Muscle of leg (tissue), 11 donors: Measurements from ENCODE around the gene DPYD. TPM values are rescaled to one million over a fixed set of nuclear protein-coding genes. Genes with fewer than 3 reads are reported as not detected.
A peak's percentile ranks its signal among the peaks of the same experiment; 100 is the strongest.

Source experiments
- DNase-seq: peaks from one replicate; pipeline ENCODE4 v3.0.0; 2013
- H3K27ac ChIP-seq: one replicate; pipeline ENCODE4 v1.5.1; 2013; ENCODE audit warnings: mild to moderate bottlenecking, low read length, control low read depth
- H3K27me3 ChIP-seq: one replicate; pipeline ENCODE4 v1.6.1; 2013; ENCODE audit warnings: low read length; ENCODE audit not compliant: control insufficient read depth, insufficient read depth
- H3K36me3 ChIP-seq: one replicate; pipeline ENCODE4 v1.6.1; 2013; ENCODE audit warnings: low read length; ENCODE audit not compliant: control insufficient read depth, insufficient read depth
- H3K4me1 ChIP-seq: one replicate; pipeline ENCODE4 v1.6.1; 2013; ENCODE audit warnings: low read length; ENCODE audit not compliant: control insufficient read depth, insufficient read depth
- H3K4me3 ChIP-seq: one replicate; pipeline ENCODE4 v1.5.1; 2013; ENCODE audit warnings: low read length, control low read depth
- H3K9me3 ChIP-seq: replicated peaks from 2 replicates; pipeline ENCODE4 v1.6.1; 2013; ENCODE audit warnings: low read depth, low read length; ENCODE audit not compliant: control insufficient read depth
- WGBS: methylation state at CpG from one replicate; pipeline ENCODE4 v1.1.5; 2013; ENCODE audit warnings: missing lambda C conversion rate; ENCODE audit not compliant: insufficient coverage; 5-methylcytosine and 5-hydroxymethylcytosine counted together
- polyA plus RNA-seq, 8 donors: library from polyadenylated mRNA; unstranded; fragments of 120-200 nt; gene quantifications; one replicate each; pipeline versions ENCODE4 v1.2.1 to v1.2.3, GENCODE V29; 2013; ENCODE audit warnings: inconsistent platforms in 1 of 8, low replicate concordance in 1 of 8; ENCODE audit not compliant: insufficient read length in 8 of 8, insufficient read depth in 1 of 8
- total RNA-seq: library from RNA; stranded (reverse); fragments of 120-200 nt; gene quantifications from one replicate; pipeline ENCODE4 v1.2.4, GENCODE V29; 2013

The DPYD gene
- total and polyA plus RNA-seq, 9 donors, result 7.3 to 14.7 (median 9.8) TPM

- H3K27ac ChIP-seq, result no peak overlapping the region
- H3K4me1 ChIP-seq, result no peaks in the 10 kb centered on the region
Measured at GRCh38 chr1:97909266-97909665, 11.6 kb downstream of the DPYD start.

GRCh38 chr1:97907886-97908285, 12.9 kb downstream of the DPYD start:
- DNase-seq, result no peak
- Histone ChIP-seq H3K4me1 (no peaks in the 10 kb centered on the region), H3K4me3 (no peak overlapping the region), H3K27me3 (no peaks in the 10 kb centered on the region), H3K36me3 (no peaks in the 10 kb centered on the region), H3K27ac (no peak overlapping the region), H3K9me3 (no peaks in the 10 kb centered on the region)
- no CpG with 5 or more reads among the region's 3 CpGs for WGBS

More at GRCh38 chr1:97909266-97909665, 11.6 kb downstream of the DPYD start:
- Histone ChIP-seq H3K4me3 (no peak overlapping the region), H3K36me3 (no peaks in the 10 kb centered on the region), H3K9me3 (no peaks in the 10 kb centered on the region), H3K27me3 (no peaks in the 10 kb centered on the region)
- DNase-seq, result no peak

GRCh38 chr1:97906567-97907241, 14.1 kb downstream of the DPYD start:
- 100% methylated on average over 1 of the region's 7 CpGs for WGBS
- H3K27ac ChIP-seq, result no peak overlapping the region
- no peak overlapping the region for H3K4me3 ChIP-seq
- DNase-seq, result peak; percentile 29
- no peaks in the 10 kb centered on the region for H3K4me1 ChIP-seq
- H3K9me3 ChIP-seq, result no peaks in the 10 kb centered on the region
- no peaks in the 10 kb centered on the region for H3K36me3 ChIP-seq
- no peaks in the 10 kb centered on the region for H3K27me3 ChIP-seq

GRCh38 chr1:97905141-97905940, 15.5 kb downstream of the DPYD start:
- DNase-seq, result no peak
- no CpG with 5 or more reads among the region's 6 CpGs for WGBS
- H3K4me3 ChIP-seq, result no peak overlapping the region
- H3K27ac ChIP-seq, result no peak overlapping the region
- no peaks in the 10 kb centered on the region for H3K4me1 ChIP-seq
- no peaks in the 10 kb centered on the region for H3K9me3 ChIP-seq
- H3K27me3 ChIP-seq, result no peaks in the 10 kb centered on the region
- no peaks in the 10 kb centered on the region for H3K36me3 ChIP-seq

GRCh38 chr1:97904534-97904933, 16.3 kb downstream of the DPYD start:
- no peak overlapping the region for H3K4me3 ChIP-seq
- no peaks in the 10 kb centered on the region for H3K9me3 ChIP-seq
- H3K36me3 ChIP-seq, result no peaks in the 10 kb centered on the region
- H3K4me1 ChIP-seq, result no peaks in the 10 kb centered on the region
- DNase-seq, result peak; percentile 29
- H3K27ac ChIP-seq, result no peak overlapping the region
- no peaks in the 10 kb centered on the region for H3K27me3 ChIP-seq

GRCh38 chr1:97903626-97904025, 17.2 kb downstream of the DPYD start:
- H3K27me3 ChIP-seq, result no peaks in the 10 kb centered on the region
- H3K9me3 ChIP-seq, result no peaks in the 10 kb centered on the region
- no CpG with 5 or more reads among the region's 1 CpG for WGBS
- no peak overlapping the region for H3K4me3 ChIP-seq
- H3K27ac ChIP-seq, result no peak overlapping the region
- no peaks in the 10 kb centered on the region for H3K36me3 ChIP-seq
- no peaks in the 10 kb centered on the region for H3K4me1 ChIP-seq
- DNase-seq, result peak; percentile 75

GRCh38 chr1:97902067-97902466, 18.8 kb downstream of the DPYD start:
- WGBS, result no CpG with 5 or more reads among the region's 2 CpGs
- Histone ChIP-seq H3K36me3 (no peaks in the 10 kb centered on the region), H3K27me3 (no peaks in the 10 kb centered on the region), H3K4me3 (no peak overlapping the region), H3K9me3 (peaks cover 2% of the 10 kb centered on the region), H3K27ac (no peak overlapping the region), H3K4me1 (no peaks in the 10 kb centered on the region)
- no peak for DNase-seq

GRCh38 chr1:97901017-97901658, 19.7 kb downstream of the DPYD start:
- Histone ChIP-seq H3K9me3 (peaks cover 2% of the 10 kb centered on the region), H3K36me3 (no peaks in the 10 kb centered on the region), H3K4me3 (no peak overlapping the region), H3K27ac (no peak overlapping the region), H3K4me1 (no peaks in the 10 kb centered on the region), H3K27me3 (no peaks in the 10 kb centered on the region)
- peak; percentile 45 for DNase-seq
- no CpG with 5 or more reads among the region's 2 CpGs for WGBS

GRCh38 chr1:97898948-97899347, 21.9 kb downstream of the DPYD start:
- H3K4me1 ChIP-seq, result no peaks in the 10 kb centered on the region

GRCh38 chr1:97895278-97895677, 25.6 kb downstream of the DPYD start:
- Histone ChIP-seq H3K4me1 (no peaks in the 10 kb centered on the region), H3K27ac (no peak overlapping the region), H3K27me3 (no peaks in the 10 kb centered on the region), H3K9me3 (peaks cover 2% of the 10 kb centered on the region), H3K36me3 (no peaks in the 10 kb centered on the region), H3K4me3 (no peak overlapping the region)
- WGBS, result no CpG with 5 or more reads among the region's 1 CpG
- no peak for DNase-seq

More at GRCh38 chr1:97898948-97899347, 21.9 kb downstream of the DPYD start:
- no peak for DNase-seq
- no peak overlapping the region for H3K4me3 ChIP-seq
- WGBS, result no CpG with 5 or more reads among the region's 3 CpGs
- no peak overlapping the region for H3K27ac ChIP-seq
- peaks cover 2% of the 10 kb centered on the region for H3K9me3 ChIP-seq
- no peaks in the 10 kb centered on the region for H3K27me3 ChIP-seq
- no peaks in the 10 kb centered on the region for H3K36me3 ChIP-seq
